ENCODE results near the gene DENND4A. TPM values are rescaled to one million over a fixed set of nuclear protein-coding genes. Genes with fewer than 3 reads are reported as not detected.

Gene DENND4A
- total RNA-seq, 4 donors from 2014 or later: 7.4 to 16.4 (median 13.3) TPM

DNA sequence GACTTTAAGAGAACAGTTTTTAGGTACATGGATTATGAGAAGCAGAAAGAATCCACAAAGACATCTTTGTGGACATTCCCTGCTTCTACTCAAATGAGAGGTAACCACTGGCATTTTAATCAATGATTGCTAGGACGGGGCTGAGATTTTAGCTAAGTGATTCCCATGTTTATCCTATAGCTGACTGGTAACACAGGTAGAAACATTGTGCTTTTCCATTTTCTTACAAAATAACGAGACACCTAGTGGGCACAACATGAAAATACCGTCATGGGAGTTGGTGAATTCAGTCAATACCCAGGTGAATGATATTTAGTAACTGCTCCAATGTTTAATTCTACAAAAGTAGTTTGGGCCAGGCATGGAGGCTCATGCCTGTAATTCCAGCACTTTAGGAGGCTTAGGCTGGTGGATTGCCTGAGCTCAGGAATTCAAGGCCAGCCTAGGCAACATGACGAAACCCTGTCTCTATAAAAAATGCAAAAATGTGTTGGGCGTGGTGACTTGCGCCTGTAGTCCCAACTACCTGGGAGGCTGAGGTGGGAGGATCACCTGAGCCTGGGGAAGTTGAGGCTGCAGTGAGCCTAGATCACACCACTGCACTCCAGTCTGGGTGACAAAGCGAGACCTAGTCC lies 37.2 kb upstream of the DENND4A start:
- WGBS, 2 donors: 65 to 69% methylated on average over 7 of the region's 7 CpGs
- H3K4me3 ChIP-seq (ENCODE audit: low read depth, poor library complexity, severe bottlenecking): no peak overlapping the region
- peak in 1 of 2 donors; percentile 40 for DNase-seq (ENCODE audit: low spot score in 2 of 2)
- intact Hi-C loops (cut with DNase I; ENCODE audit: low total_unique reads): no loop called here
- TF ChIP-seq, protein P1, sequence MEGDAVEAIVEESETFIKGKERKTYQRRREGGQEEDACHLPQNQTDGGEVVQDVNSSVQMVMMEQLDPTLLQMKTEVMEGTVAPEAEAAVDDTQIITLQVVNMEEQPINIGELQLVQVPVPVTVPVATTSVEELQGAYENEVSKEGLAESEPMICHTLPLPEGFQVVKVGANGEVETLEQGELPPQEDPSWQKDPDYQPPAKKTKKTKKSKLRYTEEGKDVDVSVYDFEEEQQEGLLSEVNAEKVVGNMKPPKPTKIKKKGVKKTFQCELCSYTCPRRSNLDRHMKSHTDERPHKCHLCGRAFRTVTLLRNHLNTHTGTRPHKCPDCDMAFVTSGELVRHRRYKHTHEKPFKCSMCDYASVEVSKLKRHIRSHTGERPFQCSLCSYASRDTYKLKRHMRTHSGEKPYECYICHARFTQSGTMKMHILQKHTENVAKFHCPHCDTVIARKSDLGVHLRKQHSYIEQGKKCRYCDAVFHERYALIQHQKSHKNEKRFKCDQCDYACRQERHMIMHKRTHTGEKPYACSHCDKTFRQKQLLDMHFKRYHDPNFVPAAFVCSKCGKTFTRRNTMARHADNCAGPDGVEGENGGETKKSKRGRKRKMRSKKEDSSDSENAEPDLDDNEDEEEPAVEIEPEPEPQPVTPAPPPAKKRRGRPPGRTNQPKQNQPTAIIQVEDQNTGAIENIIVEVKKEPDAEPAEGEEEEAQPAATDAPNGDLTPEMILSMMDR (IDR thresholded peaks at IDR 0.05): no peak
- TF ChIP-seq POLR2A (IDR thresholded peaks at IDR 0.05): no peak

DNA sequence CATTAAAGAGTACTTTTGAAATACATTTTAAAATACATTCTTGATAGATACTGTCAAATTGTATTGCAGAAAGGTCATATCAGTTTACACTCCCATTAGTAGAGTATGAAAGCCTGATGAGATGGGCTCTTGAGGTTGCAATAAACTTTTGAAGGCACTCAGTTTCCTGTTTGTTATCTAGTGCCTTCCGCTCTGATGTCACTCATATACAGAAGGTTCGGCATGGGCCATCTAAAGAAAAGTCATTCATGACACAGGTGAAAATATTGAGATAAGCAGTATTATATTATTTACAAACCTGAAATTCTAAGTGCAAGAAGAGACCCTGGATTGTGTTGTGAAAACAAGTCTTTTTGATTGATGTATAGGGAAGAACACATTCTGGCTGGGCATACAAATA lies 36.5 kb upstream of the DENND4A start:
- WGBS, 2 donors: 92 to 97% methylated on average over 2 of the region's 2 CpGs
- intact Hi-C loops (cut with DNase I; ENCODE audit: low total_unique reads): no loop called here
- no peak for TF ChIP-seq POLR2A (IDR thresholded peaks at IDR 0.05)
- TF ChIP-seq, protein P1 (IDR thresholded peaks at IDR 0.05): no peak
- no peak for DNase-seq (ENCODE audit: low spot score in 2 of 2)
- no peak overlapping the region for H3K4me3 ChIP-seq (ENCODE audit: low read depth, poor library complexity, severe bottlenecking)

DNA sequence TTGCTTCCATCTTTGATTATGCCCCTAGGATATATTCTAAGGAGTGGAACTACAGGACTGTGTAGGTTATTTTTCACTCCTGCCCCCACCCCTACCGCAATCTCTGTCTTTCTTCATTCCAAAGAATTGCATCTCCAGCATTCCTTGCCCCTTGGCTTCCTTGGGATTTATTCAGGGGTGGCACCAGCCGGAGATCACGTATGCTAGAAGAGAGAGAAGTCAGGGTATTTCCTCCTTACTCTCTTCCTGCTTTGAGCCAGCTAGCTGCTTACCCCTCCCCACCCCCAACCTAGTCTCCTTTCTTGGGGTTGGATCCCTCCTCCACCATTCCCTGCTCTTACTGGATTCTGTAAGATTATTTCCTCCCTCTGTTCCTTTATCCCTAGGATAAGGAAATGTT lies 35.0 kb upstream of the DENND4A start:
- H3K4me3 ChIP-seq (ENCODE audit: low read depth, poor library complexity, severe bottlenecking): no peak overlapping the region
- WGBS, 2 donors: 47 to 58% methylated on average over 3 of the region's 3 CpGs
- TF ChIP-seq, protein P1 (IDR thresholded peaks at IDR 0.05): no peak
- no peak for TF ChIP-seq POLR2A (IDR thresholded peaks at IDR 0.05)
- intact Hi-C loops (cut with DNase I; ENCODE audit: low total_unique reads): no loop called here
- peak in 1 of 2 donors; percentile 48 for DNase-seq (ENCODE audit: low spot score in 2 of 2)

DNA sequence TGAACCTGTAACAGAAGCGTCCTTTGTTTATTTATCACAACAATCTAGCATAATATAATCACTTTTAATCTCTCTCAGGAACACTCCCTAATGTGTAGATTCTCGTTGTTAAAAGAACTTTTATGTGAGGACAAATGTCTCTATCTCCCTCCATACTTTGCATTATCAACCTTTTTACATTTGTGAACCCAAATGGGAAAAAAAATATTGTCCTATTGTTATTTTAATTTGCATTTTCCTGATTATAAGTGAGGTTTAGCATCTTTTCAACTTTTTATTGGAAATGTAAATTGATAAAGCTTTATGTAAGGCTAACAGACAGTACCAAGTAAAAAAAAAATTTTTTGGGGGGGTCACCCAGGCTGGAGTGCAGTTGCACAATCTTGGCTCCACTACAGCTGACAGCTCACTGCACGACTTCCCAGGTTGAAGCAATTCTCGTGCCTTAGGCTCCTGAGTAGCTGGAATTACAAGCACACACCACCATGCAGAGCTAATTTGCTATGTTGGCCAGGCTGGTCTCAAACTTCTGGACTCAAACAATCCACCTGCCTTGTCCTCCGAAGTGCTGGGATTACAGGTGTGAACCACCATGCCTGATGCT lies 33.0 kb upstream of the DENND4A start:
- no peak overlapping the region for H3K4me3 ChIP-seq (ENCODE audit: low read depth, poor library complexity, severe bottlenecking)
- 48 to 53% methylated on average over 5 of the region's 5 CpGs for WGBS, 2 donors
- intact Hi-C loops (cut with DNase I; ENCODE audit: low total_unique reads): no loop called here
- no peak for TF ChIP-seq POLR2A (IDR thresholded peaks at IDR 0.05)
- TF ChIP-seq, protein P1 (IDR thresholded peaks at IDR 0.05): no peak
- DNase-seq (ENCODE audit: low spot score in 2 of 2): peak; percentile 34 to 85

DNA sequence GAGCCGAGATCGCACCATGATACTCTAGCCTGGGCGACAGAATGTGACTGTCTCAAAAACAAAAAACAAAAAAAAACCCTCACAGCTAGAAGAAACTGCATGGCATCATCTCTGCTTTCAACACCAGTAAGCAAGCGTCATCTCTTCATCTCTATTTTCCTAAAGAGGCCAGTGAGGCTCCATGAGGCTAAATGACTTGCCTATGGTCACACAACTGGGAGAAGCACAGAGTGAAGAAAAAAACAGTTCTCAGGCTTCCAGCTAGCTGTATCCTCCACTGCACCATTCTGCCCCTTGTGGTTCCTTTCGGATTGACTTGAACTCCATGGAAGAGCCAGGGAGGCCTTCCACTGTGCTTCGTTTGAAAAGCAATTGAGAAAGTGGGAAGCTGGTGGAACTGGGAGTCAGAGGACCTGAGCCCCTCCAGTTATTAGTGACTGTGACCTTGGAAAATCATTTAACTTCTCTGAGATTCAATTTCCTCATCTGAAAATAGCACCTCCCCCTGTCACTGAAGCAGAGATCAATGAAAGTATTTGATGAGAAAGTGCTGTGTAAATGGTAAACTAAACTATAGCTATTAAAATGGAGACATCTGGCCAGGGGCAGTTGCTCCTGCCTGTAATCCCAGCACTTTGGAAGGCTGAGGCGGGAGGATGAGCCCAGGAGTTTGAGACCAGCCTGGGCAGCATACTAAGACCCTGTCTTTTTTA lies 32.1 kb upstream of the DENND4A start:
- no peak overlapping the region for H3K4me3 ChIP-seq (ENCODE audit: low read depth, poor library complexity, severe bottlenecking)
- intact Hi-C loops (cut with DNase I; ENCODE audit: low total_unique reads): no loop called here
- peak; percentile 18 to 41 for DNase-seq (ENCODE audit: low spot score in 2 of 2)
- WGBS, 2 donors: 58 to 67% methylated on average over 7 of the region's 7 CpGs
- TF ChIP-seq POLR2A (IDR thresholded peaks at IDR 0.05): no peak
- TF ChIP-seq, protein P1 (IDR thresholded peaks at IDR 0.05): no peak

Data from lower leg skin (tissue), 4 donors.